Fibroblast of lung (primary cell): ENCODE data around the gene ABCB1. TPM values are rescaled to one million over a fixed set of nuclear protein-coding genes. Genes with fewer than 3 reads are reported as not detected.

Experiments
- DNase-seq, 2 donors: peaks; one replicate each; pipeline versions ENCODE4 v3.0.0 to v3.0.0-alpha.2; 2010; ENCODE audit warnings: low read depth in 2 of 2
- H2AFZ ChIP-seq: 2 replicates; pipeline ENCODE4 v1.5.1; 2012; ENCODE audit warnings: low read length, control low read depth, inconsistent platforms
- H3K27ac ChIP-seq: 2 replicates; pipeline ENCODE4 v1.5.1; 2011; ENCODE audit warnings: low read length, control low read depth; ENCODE audit not compliant: insufficient read depth
- H3K27me3 ChIP-seq: 2 replicates; pipeline ENCODE4 v1.5.1; 2011; ENCODE audit warnings: mild to moderate bottlenecking, low read length; ENCODE audit not compliant: control insufficient read depth, insufficient read depth
- H3K36me3 ChIP-seq: 2 replicates; pipeline ENCODE4 v1.5.1; 2011; ENCODE audit warnings: low read length; ENCODE audit not compliant: control insufficient read depth, insufficient read depth
- H3K4me1 ChIP-seq: 2 replicates; pipeline ENCODE4 v1.5.1; 2011; ENCODE audit warnings: low read length; ENCODE audit not compliant: control insufficient read depth, insufficient read depth; ENCODE audit errors: extremely low read depth
- H3K4me2 ChIP-seq: 2 replicates; pipeline ENCODE4 v1.5.1; 2011; ENCODE audit warnings: low read length, control low read depth; ENCODE audit not compliant: insufficient read depth; ENCODE audit errors: extremely low read depth
- H3K4me3 ChIP-seq, 4 experiments: fragments of 200-600 bp in 1 of 4; sonication (generic) in 1 of 4; replicated peaks in 1 of 4; 2 replicates each; pipeline ENCODE4 v1.5.1; 2011 to 2016; ENCODE audit warnings: low read length in 4 of 4, low read depth in 3 of 4, mild to moderate bottlenecking in 3 of 4, control low read depth in 2 of 4, inconsistent platforms in 1 of 4, mixed read lengths in 1 of 4; ENCODE audit not compliant: insufficient read depth in 1 of 4; ENCODE audit errors: control extremely low read depth in 1 of 4
- H3K79me2 ChIP-seq: 2 replicates; pipeline ENCODE4 v1.5.1; 2012; ENCODE audit warnings: mild to moderate bottlenecking, low read length, inconsistent platforms; ENCODE audit not compliant: control insufficient read depth, insufficient read depth
- H3K9ac ChIP-seq: 2 replicates; pipeline ENCODE4 v1.5.1; 2011; ENCODE audit warnings: mild to moderate bottlenecking, low read length, control low read depth; ENCODE audit not compliant: insufficient read depth
- H3K9me3 ChIP-seq: 2 replicates; pipeline ENCODE4 v1.5.1; 2012; ENCODE audit warnings: low read depth, low read length; ENCODE audit not compliant: control insufficient read depth, insufficient read depth
- H4K20me1 ChIP-seq: 2 replicates; pipeline ENCODE4 v1.5.1; 2011; ENCODE audit warnings: low read length; ENCODE audit not compliant: control insufficient read depth, insufficient read depth; ENCODE audit errors: extremely low read depth
- EZH2 ChIP-seq: IDR thresholded peaks from 2 replicates; pipeline ENCODE4 v1.5.1; 2012; ENCODE audit warnings: low read length, control low read depth, mild to moderate bottlenecking; ENCODE audit errors: missing control alignments
- polyA plus RNA-seq, 2 donors: library from polyadenylated mRNA; depleted of rRNA in 1 of 2; stranded (reverse) in 1 of 2; unstranded in 1 of 2; fragments of >200 nt; gene quantifications; 2 replicates each; pipeline ENCODE4 v1.2.1, GENCODE V29; 2011 to 2012; ENCODE audit warnings: missing spikeins in 1 of 2
- total RNA-seq: library from RNA; depleted of rRNA; stranded (reverse); fragments of >200 nt; gene quantifications from 2 replicates; pipeline ENCODE4 v1.2.1, GENCODE V29; 2014
- TF ChIP-seq, protein P1 (sequence below), 2 donors: IDR thresholded peaks in 1 of 2; conservative IDR thresholded peaks in 1 of 2; 1 replicate in 1 of 2; 2 replicates in 1 of 2; pipeline ENCODE4 v1.5.1; 2011 to 2012; ENCODE audit warnings: low read length in 2 of 2, control low read depth in 1 of 2, inconsistent platforms in 1 of 2, low read depth in 1 of 2, mild to moderate bottlenecking in 1 of 2

ABCB1 gene
- total and polyA plus RNA-seq, 2 donors (not counting 1 experiment from before 2014, with no cell fraction given) = 1.1 to 4.8 TPM

DNA sequence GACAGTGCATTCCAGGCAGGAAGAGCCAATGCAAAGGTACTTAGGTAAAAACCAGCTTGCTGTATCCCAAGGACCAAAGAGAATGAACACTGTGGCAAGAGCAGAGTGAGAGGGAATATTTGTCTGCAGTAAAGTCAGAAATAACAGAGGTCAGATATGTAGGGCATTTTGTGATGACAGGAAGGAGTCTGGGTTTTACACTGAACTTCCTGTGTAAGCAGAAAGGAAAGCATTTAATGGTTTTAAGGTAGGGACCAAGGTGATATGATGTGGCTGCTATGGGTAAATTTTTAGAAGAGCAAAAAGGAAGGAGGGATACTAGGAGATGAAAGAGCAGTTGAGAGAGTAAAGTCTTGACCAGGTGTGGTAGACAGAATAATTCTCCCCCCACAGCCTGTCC lies 10.1 kb downstream of the ABCB1 start:
- Histone ChIP-seq H2AFZ (no peak overlapping the region), H3K4me1 (no peaks in the 10 kb centered on the region), H3K36me3 (no peaks in the 10 kb centered on the region), H3K79me2 (no peaks in the 10 kb centered on the region), H3K9ac (no peak overlapping the region), H3K27me3 (no peaks in the 10 kb centered on the region), H3K9me3 (no peaks in the 10 kb centered on the region), H4K20me1 (no peaks in the 10 kb centered on the region), H3K4me2 (no peak overlapping the region), H3K4me3 (no peak overlapping the region), H3K27ac (no peak overlapping the region)
- DNase-seq = no peak
- TF ChIP-seq, protein P1, sequence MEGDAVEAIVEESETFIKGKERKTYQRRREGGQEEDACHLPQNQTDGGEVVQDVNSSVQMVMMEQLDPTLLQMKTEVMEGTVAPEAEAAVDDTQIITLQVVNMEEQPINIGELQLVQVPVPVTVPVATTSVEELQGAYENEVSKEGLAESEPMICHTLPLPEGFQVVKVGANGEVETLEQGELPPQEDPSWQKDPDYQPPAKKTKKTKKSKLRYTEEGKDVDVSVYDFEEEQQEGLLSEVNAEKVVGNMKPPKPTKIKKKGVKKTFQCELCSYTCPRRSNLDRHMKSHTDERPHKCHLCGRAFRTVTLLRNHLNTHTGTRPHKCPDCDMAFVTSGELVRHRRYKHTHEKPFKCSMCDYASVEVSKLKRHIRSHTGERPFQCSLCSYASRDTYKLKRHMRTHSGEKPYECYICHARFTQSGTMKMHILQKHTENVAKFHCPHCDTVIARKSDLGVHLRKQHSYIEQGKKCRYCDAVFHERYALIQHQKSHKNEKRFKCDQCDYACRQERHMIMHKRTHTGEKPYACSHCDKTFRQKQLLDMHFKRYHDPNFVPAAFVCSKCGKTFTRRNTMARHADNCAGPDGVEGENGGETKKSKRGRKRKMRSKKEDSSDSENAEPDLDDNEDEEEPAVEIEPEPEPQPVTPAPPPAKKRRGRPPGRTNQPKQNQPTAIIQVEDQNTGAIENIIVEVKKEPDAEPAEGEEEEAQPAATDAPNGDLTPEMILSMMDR (conservative IDR thresholded peaks at IDR 0.05 in 1 of 2, IDR thresholded peaks at IDR 0.05 in 1 of 2; ENCODE audit: low read depth in 1 of 2, low read length in 2 of 2) = no peak
- TF ChIP-seq EZH2 = no peak

DNA sequence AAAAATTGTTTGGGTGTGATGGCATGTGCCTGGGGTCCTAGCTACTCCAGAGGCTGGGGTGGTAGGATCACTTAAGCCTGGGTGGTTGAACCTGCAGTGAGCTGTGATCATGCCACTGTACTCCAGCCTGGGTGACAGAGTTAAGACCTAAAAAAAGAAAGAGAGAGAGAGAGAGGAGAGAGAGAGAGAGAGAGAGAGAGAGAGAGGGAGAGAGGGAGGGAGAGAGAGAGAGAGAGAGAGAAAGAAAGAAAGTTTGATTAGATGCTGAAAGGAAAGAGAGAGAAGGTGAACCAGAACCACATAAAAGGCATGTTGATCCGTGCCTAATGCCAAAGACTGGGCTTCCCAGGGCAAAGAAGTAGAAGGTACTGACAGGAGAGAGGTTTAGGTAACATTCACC lies 11.1 kb downstream of the ABCB1 start:
- H4K20me1 ChIP-seq = no peaks in the 10 kb centered on the region
- H3K9ac ChIP-seq = no peak overlapping the region
- no peaks in the 10 kb centered on the region for H3K4me1 ChIP-seq
- no peaks in the 10 kb centered on the region for H3K9me3 ChIP-seq
- TF ChIP-seq EZH2 = no peak
- TF ChIP-seq, protein P1 (conservative IDR thresholded peaks at IDR 0.05 in 1 of 2, IDR thresholded peaks at IDR 0.05 in 1 of 2; ENCODE audit: low read depth in 1 of 2, low read length in 2 of 2) = no peak
- H3K36me3 ChIP-seq = no peaks in the 10 kb centered on the region
- H3K27me3 ChIP-seq = no peaks in the 10 kb centered on the region
- no peak overlapping the region for H2AFZ ChIP-seq
- H3K27ac ChIP-seq = no peak overlapping the region
- no peak overlapping the region for H3K4me2 ChIP-seq
- DNase-seq = no peak
- no peak overlapping the region for H3K4me3 ChIP-seq
- no peaks in the 10 kb centered on the region for H3K79me2 ChIP-seq

- TF ChIP-seq EZH2 = no peak
- TF ChIP-seq, protein P1 (conservative IDR thresholded peaks at IDR 0.05 in 1 of 2, IDR thresholded peaks at IDR 0.05 in 1 of 2; ENCODE audit: low read depth in 1 of 2, low read length in 2 of 2) = no peak
- Histone ChIP-seq H3K27ac (no peak overlapping the region), H3K27me3 (no peaks in the 10 kb centered on the region), H2AFZ (no peak overlapping the region), H3K4me1 (no peaks in the 10 kb centered on the region), H3K4me3 (no peak overlapping the region), H3K36me3 (no peaks in the 10 kb centered on the region), H3K79me2 (no peaks in the 10 kb centered on the region), H3K4me2 (no peak overlapping the region), H4K20me1 (no peaks in the 10 kb centered on the region), H3K9me3 (no peaks in the 10 kb centered on the region), H3K9ac (no peak overlapping the region)
- no peak for DNase-seq
These were observed 19.0 kb downstream of the ABCB1 start for GRCh38 chr7:87581723-87582122.
